ENCODE measurements around the gene MYOCD. TPM values are rescaled to one million over a fixed set of nuclear protein-coding genes. Genes with fewer than 3 reads are reported as not detected.
"Not testable (repeated sequence)": the region's sequence is repeated elsewhere in the genome, so short reads cannot be mapped to it uniquely, and the experiment has no call there.

Gene MYOCD
- total and polyA plus RNA-seq, 2 donors: 59.4 to 59.5 TPM

DNA sequence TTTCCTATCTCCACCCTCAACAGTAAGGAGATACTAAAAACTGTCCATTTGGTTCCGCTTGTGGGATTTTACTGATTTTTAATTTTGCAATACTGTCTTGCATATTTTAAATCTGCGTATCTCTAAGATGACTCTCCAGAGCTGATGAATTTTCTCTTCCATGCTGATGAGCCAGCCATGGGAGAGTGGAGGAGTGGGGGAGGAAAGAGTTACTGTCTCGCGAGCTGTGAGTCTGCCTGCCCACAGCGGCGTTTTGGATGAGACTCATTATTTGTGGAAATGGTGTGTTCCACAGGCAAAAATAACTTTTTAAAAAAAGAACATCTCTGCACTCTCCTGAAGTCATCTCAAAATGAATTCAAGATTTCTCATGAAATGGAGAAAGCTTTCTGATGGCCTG lies 34.6 kb upstream of the MYOCD start:
- WGBS: 71% methylated on average over 6 of the region's 6 CpGs
- H3K27ac ChIP-seq (ENCODE audit: low read depth): no peak overlapping the region
- H3K4me3 ChIP-seq (ENCODE audit: low read depth, low read length): no peak overlapping the region
- no peaks in the 10 kb centered on the region for H3K36me3 ChIP-seq (ENCODE audit: insufficient read depth)
- DNase-seq (ENCODE audit: extremely low spot score): no peak
- H3K4me1 ChIP-seq (ENCODE audit: insufficient read depth): no peaks in the 10 kb centered on the region

DNA sequence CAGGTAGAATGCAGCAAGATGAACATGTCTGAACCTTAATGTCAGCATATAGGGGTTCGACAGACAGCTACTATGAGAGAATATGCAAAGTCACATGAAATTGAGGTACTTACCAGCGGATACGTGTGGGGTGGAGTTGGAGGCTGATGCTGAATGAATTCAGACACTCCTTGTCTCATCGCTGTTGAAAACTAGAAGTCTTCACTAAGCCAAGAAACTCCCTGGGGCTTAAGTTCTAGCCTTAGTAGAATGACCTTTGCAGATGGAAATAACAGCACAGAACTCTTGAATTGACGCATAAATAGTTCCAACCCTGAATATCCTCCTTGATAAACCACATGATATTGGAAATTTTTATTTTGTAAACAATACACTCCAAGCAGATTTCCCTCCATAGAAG lies 32.9 kb upstream of the MYOCD start:
- Histone ChIP-seq H3K36me3 (ENCODE audit: insufficient read depth) (no peaks in the 10 kb centered on the region), H3K4me3 (ENCODE audit: low read depth, low read length) (no peak overlapping the region), H3K27ac (ENCODE audit: low read depth) (no peak overlapping the region), H3K4me1 (ENCODE audit: insufficient read depth) (no peaks in the 10 kb centered on the region)
- DNase-seq (ENCODE audit: extremely low spot score): no peak
- WGBS: 90% methylated on average over 5 of the region's 5 CpGs

DNA sequence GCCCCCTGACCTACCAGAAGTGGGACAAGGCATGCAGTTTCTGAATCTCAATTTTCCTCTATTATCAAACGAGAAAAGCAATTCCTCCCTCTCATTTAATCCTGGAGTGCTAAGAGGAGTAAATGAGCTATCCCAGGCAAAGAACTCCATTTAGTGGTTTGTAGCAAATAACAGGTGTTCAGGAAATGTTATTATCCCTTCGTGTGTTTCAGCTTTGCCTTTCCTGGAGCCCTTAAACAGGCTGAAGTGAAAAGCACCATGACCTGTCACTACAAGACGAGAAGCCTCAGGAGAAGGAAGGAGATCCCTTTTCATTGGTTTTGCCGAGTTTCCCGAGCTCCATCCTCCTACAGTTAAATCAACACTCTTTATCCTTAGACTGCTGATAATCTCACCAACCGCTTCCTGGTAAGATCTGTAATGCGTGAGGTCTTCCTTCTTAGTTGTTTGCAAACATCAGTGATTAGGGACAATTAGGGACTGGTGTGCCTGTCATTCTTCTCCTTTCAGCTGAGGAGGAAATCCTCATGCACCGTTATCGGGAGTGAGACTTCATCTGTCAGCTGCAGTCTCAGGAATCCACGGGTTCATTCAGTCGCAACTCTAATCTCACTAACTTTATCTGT lies 30.8 kb upstream of the MYOCD start:
- Histone ChIP-seq H3K4me3 (ENCODE audit: low read depth, low read length) (no peak overlapping the region), H3K27ac (ENCODE audit: low read depth) (no peak overlapping the region), H3K36me3 (ENCODE audit: insufficient read depth) (no peaks in the 10 kb centered on the region), H3K4me1 (ENCODE audit: insufficient read depth) (no peaks in the 10 kb centered on the region)
- WGBS: 23% methylated on average over 11 of the region's 11 CpGs
- DNase-seq (ENCODE audit: extremely low spot score): no peak

DNA sequence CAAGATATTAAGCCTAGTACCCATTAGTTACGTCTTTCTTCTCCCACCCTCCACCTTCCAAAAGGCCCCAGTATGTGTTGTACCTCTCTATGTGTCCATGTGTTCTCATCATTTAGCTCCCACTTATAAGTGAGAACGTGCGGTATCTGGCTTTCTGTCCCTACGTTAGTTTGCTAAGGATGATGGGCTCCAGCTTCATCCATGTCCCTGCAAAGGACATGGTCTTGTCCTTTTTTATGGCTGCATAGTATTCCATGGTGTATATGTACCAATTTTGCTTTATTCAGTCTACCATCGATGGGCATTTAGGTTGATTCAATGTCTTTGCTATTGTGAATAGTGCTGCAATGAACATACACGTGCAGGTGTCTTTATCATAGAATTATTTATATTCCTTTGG lies 29.7 kb upstream of the MYOCD start:
- DNase-seq (ENCODE audit: extremely low spot score); H3K4me3 ChIP-seq (ENCODE audit: low read depth, low read length); H3K36me3 ChIP-seq (ENCODE audit: insufficient read depth); H3K27ac ChIP-seq (ENCODE audit: low read depth); H3K4me1 ChIP-seq (ENCODE audit: insufficient read depth): not testable (repeated sequence)
- 96% methylated on average over 6 of the region's 6 CpGs for WGBS

DNA sequence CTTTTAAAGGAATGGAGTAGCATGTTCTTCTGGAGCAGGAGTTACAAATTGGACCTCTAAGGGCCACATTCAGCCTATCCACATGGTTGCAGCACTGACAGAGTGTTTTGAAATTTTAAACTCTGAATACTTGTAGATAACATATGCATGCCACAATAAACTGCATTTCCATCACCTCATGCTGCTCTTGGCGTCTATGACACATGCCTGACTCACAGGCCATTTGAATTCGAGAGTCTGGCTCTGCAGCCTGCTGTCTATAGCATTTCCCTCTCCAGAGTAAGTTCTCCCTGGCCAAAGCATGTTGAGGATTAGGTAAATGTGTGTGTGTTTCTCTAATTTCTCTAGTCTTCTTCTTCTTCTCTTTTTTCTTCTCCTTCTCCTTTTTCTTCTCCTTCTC lies 28.7 kb upstream of the MYOCD start:
- Histone ChIP-seq H3K27ac (ENCODE audit: low read depth) (no peak overlapping the region), H3K36me3 (ENCODE audit: insufficient read depth) (no peaks in the 10 kb centered on the region), H3K4me1 (ENCODE audit: insufficient read depth) (no peaks in the 10 kb centered on the region), H3K4me3 (ENCODE audit: low read depth, low read length) (no peak overlapping the region)
- DNase-seq (ENCODE audit: extremely low spot score): no peak
- WGBS: 24% methylated on average over 2 of the region's 2 CpGs

DNA sequence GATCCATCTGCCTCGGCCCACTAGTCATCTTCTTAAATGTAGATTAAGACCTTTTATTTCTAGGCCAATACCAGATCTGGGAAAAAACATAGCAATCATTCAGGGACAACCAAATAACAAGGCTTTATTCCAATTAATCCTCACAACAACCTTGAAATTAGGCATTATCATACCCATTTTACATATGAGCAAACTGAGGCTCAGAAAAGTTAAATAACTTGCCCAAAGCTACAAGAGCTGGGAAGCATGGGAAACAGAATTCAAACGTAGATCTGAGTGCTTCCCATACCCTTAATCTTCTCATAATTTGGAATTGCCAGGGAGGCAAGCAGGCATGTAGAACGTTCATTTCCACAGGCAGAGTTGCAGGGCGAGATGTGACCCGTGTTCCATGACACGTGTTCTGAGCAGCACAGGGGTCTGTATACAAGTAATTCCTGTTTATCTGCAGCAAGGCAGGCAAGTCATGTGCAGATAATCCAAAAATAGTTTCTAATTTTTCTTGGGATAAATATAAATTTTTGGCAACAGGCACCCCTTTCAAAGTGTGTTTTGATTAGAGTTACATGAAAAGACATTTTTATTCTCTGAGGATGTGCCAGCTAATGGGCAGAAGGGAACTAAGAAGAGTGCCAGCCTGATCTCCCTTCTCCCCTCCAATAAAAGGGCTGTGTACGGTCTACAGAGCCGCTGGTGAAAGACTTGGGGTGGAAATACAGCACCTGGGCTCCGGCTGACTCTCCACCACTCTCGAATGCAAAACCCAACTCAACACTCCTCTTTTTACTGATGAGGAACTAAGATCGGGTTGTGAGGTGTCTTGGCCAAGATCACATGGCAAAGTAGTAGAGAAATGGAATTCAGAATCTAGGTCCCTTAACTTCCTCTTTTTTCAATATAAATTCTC lies 27.7 kb upstream of the MYOCD start:
- Histone ChIP-seq H3K4me1 (ENCODE audit: insufficient read depth) (no peaks in the 10 kb centered on the region), H3K36me3 (ENCODE audit: insufficient read depth) (no peaks in the 10 kb centered on the region), H3K27ac (ENCODE audit: low read depth) (no peak overlapping the region), H3K4me3 (ENCODE audit: low read depth, low read length) (no peak overlapping the region)
- 66% methylated on average over 11 of the region's 11 CpGs for WGBS
- DNase-seq (ENCODE audit: extremely low spot score): no peak

DNA sequence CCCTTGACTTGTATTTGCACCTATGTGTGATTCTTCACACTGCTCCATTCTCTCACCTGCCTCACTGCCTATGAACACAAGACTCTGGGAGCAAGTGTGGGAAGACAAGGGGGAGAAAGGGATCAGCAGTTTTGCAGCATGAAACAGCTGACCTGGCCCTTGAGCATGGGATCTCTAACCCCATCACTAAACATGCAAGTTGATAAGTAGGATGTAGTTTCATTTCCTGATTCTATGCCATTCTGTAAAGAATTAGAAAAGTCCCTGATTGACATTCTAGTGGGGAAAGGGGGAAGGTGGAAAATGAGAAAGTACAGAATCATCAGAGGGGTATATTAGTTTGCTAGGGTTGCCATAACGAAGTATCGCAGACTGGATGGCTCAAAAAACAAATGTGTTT lies 25.3 kb upstream of the MYOCD start:
- WGBS: 94% methylated on average over 2 of the region's 2 CpGs
- H3K36me3 ChIP-seq (ENCODE audit: insufficient read depth): no peaks in the 10 kb centered on the region
- no peak overlapping the region for H3K27ac ChIP-seq (ENCODE audit: low read depth)
- no peaks in the 10 kb centered on the region for H3K4me1 ChIP-seq (ENCODE audit: insufficient read depth)
- DNase-seq (ENCODE audit: extremely low spot score): no peak
- H3K4me3 ChIP-seq (ENCODE audit: low read depth, low read length): no peak overlapping the region

DNA sequence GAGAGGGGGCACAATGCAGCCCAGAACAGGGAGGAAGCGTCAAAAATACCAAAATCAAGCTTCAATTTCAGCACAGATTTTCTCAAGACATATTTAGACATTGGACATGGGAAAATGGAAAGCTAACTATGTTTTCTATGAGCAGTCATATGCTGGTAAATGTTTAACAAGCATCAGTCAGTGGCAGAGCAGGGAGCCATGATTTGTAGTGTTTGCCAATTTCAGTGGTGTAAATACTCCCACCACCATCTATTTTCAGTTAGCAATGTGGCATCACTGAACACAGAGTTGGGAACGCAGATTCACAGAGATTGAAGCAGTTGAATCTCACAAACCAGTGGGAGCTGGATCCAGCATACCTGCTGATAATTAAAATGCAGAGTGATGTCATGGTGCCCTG lies 24.6 kb upstream of the MYOCD start:
- Histone ChIP-seq H3K4me3 (ENCODE audit: low read depth, low read length) (no peak overlapping the region), H3K36me3 (ENCODE audit: insufficient read depth) (no peaks in the 10 kb centered on the region), H3K27ac (ENCODE audit: low read depth) (no peak overlapping the region), H3K4me1 (ENCODE audit: insufficient read depth) (no peaks in the 10 kb centered on the region)
- DNase-seq (ENCODE audit: extremely low spot score): no peak
- WGBS: 98% methylated on average over 2 of the region's 2 CpGs

DNA sequence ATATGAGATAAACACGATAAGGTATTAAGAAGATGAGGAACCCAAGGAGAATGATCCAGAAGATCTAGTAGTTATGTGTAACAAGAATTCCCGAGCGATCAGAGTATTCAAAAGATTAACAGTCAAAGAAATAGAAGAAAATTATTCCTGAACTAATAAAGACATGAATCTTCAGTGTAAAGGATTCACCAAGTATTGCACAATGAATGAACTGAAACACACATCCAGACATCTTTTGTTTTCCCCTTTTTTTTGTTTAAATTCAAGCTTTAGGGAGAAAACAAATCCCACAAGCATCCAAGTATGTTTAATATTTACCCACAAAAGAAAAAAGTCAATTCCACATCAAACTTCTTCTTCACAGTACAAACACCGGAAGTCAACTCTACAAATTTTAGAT lies 23.7 kb upstream of the MYOCD start:
- H3K4me3 ChIP-seq (ENCODE audit: low read depth, low read length): no peak overlapping the region
- H3K27ac ChIP-seq (ENCODE audit: low read depth): no peak overlapping the region
- WGBS: 63% methylated on average over 4 of the region's 4 CpGs
- no peaks in the 10 kb centered on the region for H3K4me1 ChIP-seq (ENCODE audit: insufficient read depth)
- no peaks in the 10 kb centered on the region for H3K36me3 ChIP-seq (ENCODE audit: insufficient read depth)
- no peak for DNase-seq (ENCODE audit: extremely low spot score)

DNA sequence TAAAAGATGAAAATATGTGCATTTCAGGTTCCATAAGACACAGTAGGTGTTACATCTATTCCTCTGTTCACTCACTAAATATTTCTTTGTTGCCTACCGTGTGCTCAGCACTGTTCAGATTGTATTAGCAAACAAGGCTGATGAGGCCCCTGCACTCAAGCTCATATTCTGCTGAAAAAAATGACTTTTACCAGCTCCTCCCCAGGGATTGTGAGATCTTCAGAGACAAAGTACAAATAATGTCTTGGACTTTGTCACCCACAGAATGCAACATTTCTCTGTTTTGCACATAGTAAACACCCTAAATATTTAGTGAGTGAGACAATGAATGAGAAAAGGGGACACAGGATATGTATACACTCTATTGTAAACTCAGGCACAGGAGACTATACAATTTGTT lies 21.9 kb upstream of the MYOCD start:
- H3K36me3 ChIP-seq (ENCODE audit: insufficient read depth): no peaks in the 10 kb centered on the region
- H3K4me1 ChIP-seq (ENCODE audit: insufficient read depth): no peaks in the 10 kb centered on the region
- 66% methylated on average over 1 of the region's 1 CpG for WGBS
- H3K27ac ChIP-seq (ENCODE audit: low read depth): no peak overlapping the region
- no peak for DNase-seq (ENCODE audit: extremely low spot score)
- no peak overlapping the region for H3K4me3 ChIP-seq (ENCODE audit: low read depth, low read length)

DNA sequence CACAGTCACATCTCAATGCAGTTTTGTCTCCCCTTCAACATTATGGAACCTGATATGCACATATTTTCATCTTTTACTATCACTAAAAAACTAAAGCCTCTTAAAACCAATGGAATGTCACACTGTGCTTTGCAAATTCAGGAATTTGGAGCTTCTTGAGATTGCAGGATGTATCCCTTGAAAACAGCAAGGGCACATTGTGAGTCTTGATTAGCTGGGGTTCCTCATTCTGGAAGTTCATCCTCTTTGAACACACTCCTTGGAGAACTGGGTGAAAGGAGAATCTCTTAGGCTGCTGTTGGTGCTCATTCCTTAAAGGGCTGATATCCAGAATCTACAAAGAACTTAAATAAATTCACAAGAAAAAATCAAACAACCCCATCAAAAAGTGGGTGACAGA lies 21.1 kb upstream of the MYOCD start:
- no peak overlapping the region for H3K4me3 ChIP-seq (ENCODE audit: low read depth, low read length)
- no peak overlapping the region for H3K27ac ChIP-seq (ENCODE audit: low read depth)
- no peak for DNase-seq (ENCODE audit: extremely low spot score)
- H3K4me1 ChIP-seq (ENCODE audit: insufficient read depth): no peaks in the 10 kb centered on the region
- no peaks in the 10 kb centered on the region for H3K36me3 ChIP-seq (ENCODE audit: insufficient read depth)

DNA sequence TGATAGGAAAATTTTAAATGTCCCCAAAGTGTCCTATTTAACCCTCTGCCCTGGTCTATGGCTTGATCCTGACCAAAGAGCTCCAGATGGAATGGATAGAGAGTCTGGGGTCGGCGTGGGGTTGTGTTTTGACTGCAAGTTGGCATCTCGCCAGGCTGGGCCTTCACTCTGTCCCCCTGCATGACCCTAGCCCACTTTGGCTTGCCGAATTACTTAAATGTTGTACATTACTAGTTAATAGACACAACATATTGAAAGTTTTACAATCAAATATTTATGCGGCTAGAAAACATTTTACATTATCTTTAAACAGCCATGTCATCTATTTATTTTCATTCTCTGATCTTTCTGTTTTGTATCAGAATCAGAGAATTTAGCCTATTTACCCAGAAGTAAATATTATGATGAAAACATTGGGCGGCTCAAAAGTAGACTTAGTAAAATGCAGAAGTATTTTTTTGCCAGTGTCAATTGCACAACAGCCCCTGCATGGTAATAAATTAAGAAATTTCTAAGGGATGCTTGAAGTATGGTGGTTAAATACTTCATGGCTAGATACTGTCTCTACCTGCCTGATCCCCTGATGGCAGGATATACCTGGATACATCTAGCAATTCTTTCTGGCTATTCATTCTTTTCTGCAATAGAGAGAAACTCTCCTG lies 18.8 kb upstream of the MYOCD start:
- H3K4me1 ChIP-seq (ENCODE audit: insufficient read depth): no peaks in the 10 kb centered on the region
- H3K4me3 ChIP-seq (ENCODE audit: low read depth, low read length): no peak overlapping the region
- no peak overlapping the region for H3K27ac ChIP-seq (ENCODE audit: low read depth)
- WGBS: 48% methylated on average over 6 of the region's 6 CpGs
- no peak for DNase-seq (ENCODE audit: extremely low spot score)
- H3K36me3 ChIP-seq (ENCODE audit: insufficient read depth): no peaks in the 10 kb centered on the region

DNA sequence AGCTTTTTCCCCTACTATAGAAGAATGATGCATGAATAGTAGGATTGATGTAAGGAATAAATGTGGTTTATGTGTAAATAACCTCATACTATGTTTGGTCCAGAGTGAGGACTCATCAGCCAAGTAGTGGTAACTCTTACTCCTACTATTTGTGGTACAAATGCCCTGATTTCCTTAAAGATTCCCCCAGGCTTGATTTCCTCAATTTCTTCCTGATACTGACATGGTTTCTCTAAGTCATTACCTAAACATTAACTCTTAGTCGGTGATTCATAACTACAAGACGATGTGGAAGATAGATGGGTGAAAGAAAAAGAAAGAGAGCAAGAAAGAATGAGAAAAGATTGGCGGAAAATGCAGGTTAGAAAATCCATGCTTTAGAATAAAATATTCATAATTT lies 17.2 kb upstream of the MYOCD start:
- Histone ChIP-seq H3K4me3 (ENCODE audit: low read depth, low read length) (no peak overlapping the region), H3K27ac (ENCODE audit: low read depth) (no peak overlapping the region), H3K36me3 (ENCODE audit: insufficient read depth) (no peaks in the 10 kb centered on the region), H3K4me1 (ENCODE audit: insufficient read depth) (no peaks in the 10 kb centered on the region)
- 98% methylated on average over 3 of the region's 3 CpGs for WGBS
- DNase-seq (ENCODE audit: extremely low spot score): no peak

DNA sequence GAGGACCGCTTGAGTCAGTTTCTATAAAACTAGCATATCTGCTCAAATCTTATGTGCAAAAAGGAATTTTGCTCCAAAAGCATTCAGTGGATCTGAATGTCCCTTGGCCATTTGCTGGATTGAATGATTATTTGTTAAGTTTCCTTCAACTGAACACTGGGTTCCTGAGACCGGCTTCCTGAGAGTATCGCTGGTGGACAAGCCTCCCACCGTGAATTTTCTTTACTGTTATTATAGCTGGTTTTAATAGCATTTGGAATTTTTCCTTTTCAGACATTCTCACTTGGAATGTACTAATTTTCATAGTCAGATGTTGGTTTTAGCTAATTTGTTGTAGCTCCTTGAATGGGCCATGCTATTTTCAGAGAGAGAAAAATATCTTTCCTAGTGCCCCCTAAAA lies 9.8 kb upstream of the MYOCD start:
- no peaks in the 10 kb centered on the region for H3K36me3 ChIP-seq (ENCODE audit: insufficient read depth)
- WGBS: 90% methylated on average over 4 of the region's 4 CpGs
- no peak overlapping the region for H3K4me3 ChIP-seq (ENCODE audit: low read depth, low read length)
- H3K27ac ChIP-seq (ENCODE audit: low read depth): no peak overlapping the region
- H3K4me1 ChIP-seq (ENCODE audit: insufficient read depth): no peaks in the 10 kb centered on the region
- DNase-seq (ENCODE audit: extremely low spot score): no peak
